ENCODE data around the gene BTN3A1.
"Not testable (repeated sequence)": the region's sequence is repeated elsewhere in the genome, so short reads cannot be mapped to it uniquely, and the experiment has no call there.

The BTN3A1 gene

GRCh38 chr6:26459023-26459810, 57.1 kb downstream of the BTN3A1 start:
- Histone ChIP-seq H3K9me3 (ENCODE audit: severe bottlenecking) (no peaks in the 10 kb centered on the region), H3K27ac (ENCODE audit: poor library complexity, severe bottlenecking) (no peak overlapping the region), H3K4me3 (ENCODE audit: severe bottlenecking) (no peak overlapping the region), H3K27me3 (ENCODE audit: insufficient read depth, poor library complexity, severe bottlenecking) (no peaks in the 10 kb centered on the region), H3K36me3 (ENCODE audit: low read depth) (peaks cover 50% of the 10 kb centered on the region), H3K4me1 (ENCODE audit: insufficient read depth, poor library complexity, severe bottlenecking) (peaks cover 4% of the 10 kb centered on the region)
- no peak for TF ChIP-seq CTCF (IDR thresholded peaks at IDR 0.05; ENCODE audit: poor library complexity, severe bottlenecking)
- DNase-seq (ENCODE audit: low spot score) = no peak
- ATAC-seq (ENCODE audit: low read depth) = no peak

- H3K4me3 ChIP-seq (ENCODE audit: severe bottlenecking); DNase-seq (ENCODE audit: low spot score); H3K27ac ChIP-seq (ENCODE audit: poor library complexity, severe bottlenecking); ATAC-seq (ENCODE audit: low read depth); H3K9me3 ChIP-seq (ENCODE audit: severe bottlenecking); H3K27me3 ChIP-seq (ENCODE audit: insufficient read depth, poor library complexity, severe bottlenecking); H3K4me1 ChIP-seq (ENCODE audit: insufficient read depth, poor library complexity, severe bottlenecking): not testable (repeated sequence)
- peaks cover 69% of the 10 kb centered on the region for H3K36me3 ChIP-seq (ENCODE audit: low read depth)
Observed at GRCh38 chr6:26461353-26461752, 59.3 kb downstream of the BTN3A1 start.

- no peak overlapping the region for H3K27ac ChIP-seq (ENCODE audit: poor library complexity, severe bottlenecking)
- no peak for TF ChIP-seq CTCF (IDR thresholded peaks at IDR 0.05; ENCODE audit: poor library complexity, severe bottlenecking)
- H3K9me3 ChIP-seq (ENCODE audit: severe bottlenecking) = no peaks in the 10 kb centered on the region
- ATAC-seq (ENCODE audit: low read depth) (no peak), DNase-seq (ENCODE audit: low spot score) (no peak)
- H3K4me1 ChIP-seq (ENCODE audit: insufficient read depth, poor library complexity, severe bottlenecking) = peaks cover 3% of the 10 kb centered on the region
- no peaks in the 10 kb centered on the region for H3K27me3 ChIP-seq (ENCODE audit: insufficient read depth, poor library complexity, severe bottlenecking)
- no peak overlapping the region for H3K4me3 ChIP-seq (ENCODE audit: severe bottlenecking)
- peaks cover 89% of the 10 kb centered on the region for H3K36me3 ChIP-seq (ENCODE audit: low read depth)
Observed at GRCh38 chr6:26464014-26464413, 61.9 kb downstream of the BTN3A1 start.

- no peaks in the 10 kb centered on the region for H3K27me3 ChIP-seq (ENCODE audit: insufficient read depth, poor library complexity, severe bottlenecking)
- TF ChIP-seq CTCF (IDR thresholded peaks at IDR 0.05; ENCODE audit: poor library complexity, severe bottlenecking) = no peak
- DNase-seq (ENCODE audit: low spot score) = no peak
- no peak overlapping the region for H3K4me3 ChIP-seq (ENCODE audit: severe bottlenecking)
- H3K4me1 ChIP-seq (ENCODE audit: insufficient read depth, poor library complexity, severe bottlenecking) = no peaks in the 10 kb centered on the region
- ATAC-seq (ENCODE audit: low read depth) = no peak
- no peaks in the 10 kb centered on the region for H3K9me3 ChIP-seq (ENCODE audit: severe bottlenecking)
- peaks cover 87% of the 10 kb centered on the region for H3K36me3 ChIP-seq (ENCODE audit: low read depth)
- no peak overlapping the region for H3K27ac ChIP-seq (ENCODE audit: poor library complexity, severe bottlenecking)
Observed at GRCh38 chr6:26464416-26465131, 62.5 kb downstream of the BTN3A1 start.

Data from RWPE2 (cell line).